ENCODE measurements around the gene MACROD2.

DNA sequence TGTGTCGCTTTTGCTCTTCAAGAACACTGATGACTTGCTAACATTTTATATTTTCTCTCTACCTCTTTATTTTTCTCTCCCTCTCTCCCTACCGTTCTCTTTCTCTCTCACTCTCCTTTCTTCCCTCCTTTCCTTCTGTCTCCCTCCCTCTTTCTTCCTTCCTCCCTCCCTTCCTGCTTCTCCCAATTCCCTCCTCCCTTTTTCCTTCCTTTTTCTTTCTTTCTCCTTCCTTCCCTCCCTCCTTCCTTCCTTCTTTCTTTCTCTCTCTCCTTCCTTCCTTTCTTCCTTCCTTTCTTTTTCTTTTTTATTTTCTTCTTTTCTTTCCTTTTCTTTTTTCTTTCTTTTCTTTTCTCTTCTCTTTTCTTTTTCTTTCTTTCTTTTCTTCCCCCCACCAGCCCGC lies 1511.8 kb downstream of the MACROD2 start:
- TF ChIP-seq TAF1 (IDR thresholded peaks at IDR 0.05; ENCODE audit: low read depth, low read length) (no peak), POLR2AphosphoS5 (IDR thresholded peaks at IDR 0.05; ENCODE audit: low read depth, low read length) (no peak), POLR2A (IDR thresholded peaks at IDR 0.05; ENCODE audit: low read depth, low read length) (no peak), SPI1 (IDR thresholded peaks at IDR 0.05; ENCODE audit: low read depth, low read length) (no peak), PAX5 (IDR thresholded peaks at IDR 0.05; ENCODE audit: insufficient read depth, low read length, severe bottlenecking) (no peak), POU2F2 (IDR thresholded peaks at IDR 0.05; ENCODE audit: low read depth, low read length) (no peak)
